Measurements from ENCODE around the gene BAHCC1.

- no peak for TF ChIP-seq CTCF (IDR thresholded peaks at IDR 0.05; ENCODE audit: low read length)
- TF ChIP-seq EZH2 (IDR thresholded peaks at IDR 0.05; ENCODE audit: borderline replicate concordance, low read length), result no peak
These were observed 91.8 kb downstream of the BAHCC1 start for GRCh38 chr17:81487089-81487486.

Measured in OCI-LY1 (cell line).